ENCODE results near the gene EGFR.

EGFR gene

GRCh38 chr7:55085511-55086412 lies 66.9 kb downstream of the EGFR start:
- DNase-seq, result no peak

GRCh38 chr7:55086413-55087201 lies 67.8 kb downstream of the EGFR start:
- no peak for DNase-seq

GRCh38 chr7:55087521-55087961 lies 68.7 kb downstream of the EGFR start:
- no peak for DNase-seq

- DNase-seq, result no peak
Observed at GRCh38 chr7:55088107-55088506, 69.3 kb downstream of the EGFR start.

- DNase-seq, result no peak
Observed at GRCh38 chr7:55088620-55089019, 69.8 kb downstream of the EGFR start.

GRCh38 chr7:55092186-55092974 lies 73.6 kb downstream of the EGFR start:
- no peak for DNase-seq

- DNase-seq, result no peak
Observed at GRCh38 chr7:55092975-55093373, 74.2 kb downstream of the EGFR start.

GRCh38 chr7:55093674-55094073 lies 74.9 kb downstream of the EGFR start:
- no peak for DNase-seq

GRCh38 chr7:55094092-55094690 lies 75.4 kb downstream of the EGFR start:
- DNase-seq, result no peak

GRCh38 chr7:55095672-55096071 lies 76.9 kb downstream of the EGFR start:
- DNase-seq, result no peak

- DNase-seq, result no peak
Observed at GRCh38 chr7:55096323-55096722, 77.5 kb downstream of the EGFR start.

- no peak for DNase-seq
Observed at GRCh38 chr7:55097100-55097499, 78.3 kb downstream of the EGFR start.

- no peak for DNase-seq
Observed at GRCh38 chr7:55099066-55099820, 80.4 kb downstream of the EGFR start.

GRCh38 chr7:55099821-55100543 lies 81.2 kb downstream of the EGFR start:
- no peak for DNase-seq

GRCh38 chr7:55100544-55101327 lies 81.9 kb downstream of the EGFR start:
- DNase-seq, result no peak

GRCh38 chr7:55101359-55101758 lies 82.5 kb downstream of the EGFR start:
- DNase-seq, result no peak

- DNase-seq, result no peak
Observed at GRCh38 chr7:55104123-55104522, 85.3 kb downstream of the EGFR start.

- no peak for DNase-seq
Observed at GRCh38 chr7:55104712-55105433, 86.1 kb downstream of the EGFR start.

- no peak for DNase-seq
Observed at GRCh38 chr7:55105952-55106351, 87.1 kb downstream of the EGFR start.

- DNase-seq, result no peak
Observed at GRCh38 chr7:55107946-55108345, 89.1 kb downstream of the EGFR start.

All from NCI-H1417 treated with DMSO at 0.1 percent for 48 hours (cell line).